Activated CD4-positive, alpha-beta T cell treated with anti-CD3 and anti-CD28 coated beads, Interleukin-2, amount 50 U/mL, for 48 hours (primary cell): ENCODE data around the gene HOTAIR.

Source experiments
- DNase-seq, 2 experiments: peaks; one replicate each; pipeline ENCODE4 v3.0.0-alpha.2; 2020

HOTAIR gene

GRCh38 chr12:53955776-53956250 is 18.9 kb downstream of the HOTAIR start:
- no peak for DNase-seq

GRCh38 chr12:53955036-53955775 is 19.5 kb downstream of the HOTAIR start:
- DNase-seq, result no peak

- DNase-seq, result no peak
Observed at GRCh38 chr12:53954694-53955035, 20.1 kb downstream of the HOTAIR start, which contains the start of gene HOXC12. TSS of gene HOXC12 (plus strand) at chr12:53954903. CDS start at chr12:53954930, 27 bp downstream.

- no peak for DNase-seq
Observed at GRCh38 chr12:53953831-53954693, 20.7 kb downstream of the HOTAIR start.

- DNase-seq, result no peak
Observed at GRCh38 chr12:53952871-53953734, 21.7 kb downstream of the HOTAIR start.

- DNase-seq, result no peak
Observed at GRCh38 chr12:53952335-53952694, 22.4 kb downstream of the HOTAIR start.

GRCh38 chr12:53951577-53952334 is 23.0 kb downstream of the HOTAIR start:
- DNase-seq, result no peak

GRCh38 chr12:53950789-53951576 is 23.8 kb downstream of the HOTAIR start:
- DNase-seq, result no peak

- no peak for DNase-seq
Observed at GRCh38 chr12:53950437-53950773, 24.3 kb downstream of the HOTAIR start.

- no peak for DNase-seq
Observed at GRCh38 chr12:53949631-53950436, 24.9 kb downstream of the HOTAIR start.

- DNase-seq, result no peak
Observed at GRCh38 chr12:53948650-53949593, 25.8 kb downstream of the HOTAIR start.

GRCh38 chr12:53947743-53948142 is 27.0 kb downstream of the HOTAIR start:
- no peak for DNase-seq

- no peak for DNase-seq
Observed at GRCh38 chr12:53944907-53945847, 29.6 kb downstream of the HOTAIR start.

GRCh38 chr12:53944209-53944608 is 30.5 kb downstream of the HOTAIR start:
- DNase-seq, result no peak

GRCh38 chr12:53942467-53942997 is 32.2 kb downstream of the HOTAIR start:
- DNase-seq, result no peak

GRCh38 chr12:53941750-53942149 is 33.0 kb downstream of the HOTAIR start:
- DNase-seq, result no peak

- DNase-seq, result no peak
Observed at GRCh38 chr12:53941187-53941586, 33.6 kb downstream of the HOTAIR start.

GRCh38 chr12:53940443-53941014 is 34.2 kb downstream of the HOTAIR start:
- DNase-seq, result no peak
